HEK293 (cell line): Measurements from ENCODE around the gene SPAG8.

Experiments used
- CTCF ChIP-seq: fragments of 450-650 bp; formaldehyde crosslinking; IDR thresholded peaks from 2 replicates; pipeline ENCODE4 v1.5.1; 2016; ENCODE audit warnings: missing biosample characterization, missing genetic modification characterization
- GLI4 ChIP-seq: fragments of 450-650 bp; formaldehyde crosslinking; IDR thresholded peaks from 2 replicates; pipeline ENCODE4 v1.5.1; 2016; ENCODE audit warnings: missing biosample characterization, missing genetic modification characterization
- TRIM28 ChIP-seq: IDR thresholded peaks from 2 replicates; pipeline ENCODE4 v1.6.1; 2011; ENCODE audit warnings: low read length, control low read depth, borderline replicate concordance
- ZNF155 ChIP-seq: fragments of 450-650 bp; formaldehyde crosslinking; IDR thresholded peaks from 2 replicates; pipeline ENCODE4 v1.5.1; 2016; ENCODE audit warnings: missing biosample characterization, missing genetic modification characterization

- TF ChIP-seq GLI4: no peak
- no peak for TF ChIP-seq TRIM28
- TF ChIP-seq CTCF (tag by site-specific recombination): no peak
- TF ChIP-seq ZNF155 (tag by site-specific recombination): no peak
Observed at GRCh38 chr9:35856882-35857281, 44.8 kb upstream of the SPAG8 start.
